ENCODE results near the gene KIAA1210. TPM values are rescaled to one million over a fixed set of nuclear protein-coding genes. Genes with fewer than 3 reads are reported as not detected.

KIAA1210 gene
- total RNA-seq, 1 experiment from 2014 or later = not detected

DNA sequence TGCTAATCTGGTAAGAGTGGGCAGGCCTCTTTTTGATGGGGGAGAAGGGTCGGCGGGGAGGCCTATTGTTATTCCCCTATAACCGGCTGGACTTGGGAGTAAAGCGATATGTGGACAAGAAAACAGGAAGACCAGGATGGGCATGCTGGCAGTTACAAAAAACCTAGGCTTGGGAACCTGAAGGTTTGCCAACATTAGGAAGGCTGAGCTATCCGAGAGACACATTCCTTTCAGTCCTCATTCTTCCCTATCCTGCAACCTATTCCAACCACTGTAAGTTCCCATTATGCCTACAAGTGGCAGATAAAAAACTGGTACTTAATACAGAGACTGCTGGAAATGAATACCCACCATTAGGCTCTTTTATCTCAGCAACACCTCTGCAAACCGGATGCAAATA is 87.2 kb downstream of the KIAA1210 start:
- H3K9me2 ChIP-seq (ENCODE audit: insufficient read depth) = no peaks in the 10 kb centered on the region
- no peaks in the 10 kb centered on the region for H3K27me3 ChIP-seq (ENCODE audit: insufficient read depth, low read length)
- no peak overlapping the region for H3K27ac ChIP-seq (ENCODE audit: low read depth, low read length)
- ChIA-PET RAD21 (ENCODE audit: low non-redundant PET in 1 of 2, low total read pairs in 2 of 2, uncharacterized antibody in 2 of 2, unreplicated experiment in 2 of 2) (no interaction called here), CTCF (interaction anchor here (1.3 kb wide), 1 partner anchor 26 kb away, joined by 4 read pairs; no protein-coding TSS in a partner anchor), POLR2A (no interaction called here)
- H3K79me2 ChIP-seq (ENCODE audit: insufficient read depth, low read length) = no peaks in the 10 kb centered on the region
- H3K4me3 ChIP-seq (replicated peaks in 1 of 2; ENCODE audit: low read depth in 1 of 2, low read length in 2 of 2) = no peak overlapping the region
- H3K36me3 ChIP-seq (ENCODE audit: control insufficient read depth in 1 of 2, insufficient read depth in 2 of 2, low read length in 2 of 2) = no peaks in the 10 kb centered on the region
- no peak overlapping the region for H2AFZ ChIP-seq (ENCODE audit: low read depth, low read length, poor library complexity, severe bottlenecking)
- 0 out of 2 replicates have a peak overlapping the region, but pooled peaks have one; percentile 53 for H3K4me2 ChIP-seq (ENCODE audit: low read length)
- intact Hi-C loops (cut with micrococcal nuclease) = no loop called here
- no peaks in the 10 kb centered on the region for H4K20me1 ChIP-seq (ENCODE audit: insufficient read depth)
- DNase-seq (ENCODE audit: low read depth, low spot score) = no peak
- H3K4me1 ChIP-seq (ENCODE audit: control insufficient read depth in 1 of 2, insufficient read depth in 2 of 2, low read length in 2 of 2) = peaks cover 11 to 17% of the 10 kb centered on the region in 2 experiments; a peak in 3 of 4 replicates
- ATAC-seq = no peak
- TF ChIP-seq JUND (IDR thresholded peaks at IDR 0.05) (no peak), SP1 (IDR thresholded peaks at IDR 0.05; ENCODE audit: low read depth) (no peak), RAD21 (IDR thresholded peaks at IDR 0.05; ENCODE audit: low read depth) (no peak), ELF1 (IDR thresholded peaks at IDR 0.05; ENCODE audit: borderline replicate concordance, low read depth) (no peak), POLR2AphosphoS5 (IDR thresholded peaks at IDR 0.05; ENCODE audit: low read depth, low read length) (no peak), TCF7L2 (IDR thresholded peaks at IDR 0.05; ENCODE audit: borderline replicate concordance, extremely low read depth, insufficient read depth, insufficient read length) (no peak), SIN3A (IDR thresholded peaks at IDR 0.05; ENCODE audit: low read depth) (no peak), CEBPB (IDR thresholded peaks at IDR 0.05; ENCODE audit: low read depth) (no peak)
- TF ChIP-seq, protein P1, sequence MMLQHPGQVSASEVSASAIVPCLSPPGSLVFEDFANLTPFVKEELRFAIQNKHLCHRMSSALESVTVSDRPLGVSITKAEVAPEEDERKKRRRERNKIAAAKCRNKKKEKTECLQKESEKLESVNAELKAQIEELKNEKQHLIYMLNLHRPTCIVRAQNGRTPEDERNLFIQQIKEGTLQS (IDR thresholded peaks at IDR 0.05) = no peak
- TF ChIP-seq, protein P2, sequence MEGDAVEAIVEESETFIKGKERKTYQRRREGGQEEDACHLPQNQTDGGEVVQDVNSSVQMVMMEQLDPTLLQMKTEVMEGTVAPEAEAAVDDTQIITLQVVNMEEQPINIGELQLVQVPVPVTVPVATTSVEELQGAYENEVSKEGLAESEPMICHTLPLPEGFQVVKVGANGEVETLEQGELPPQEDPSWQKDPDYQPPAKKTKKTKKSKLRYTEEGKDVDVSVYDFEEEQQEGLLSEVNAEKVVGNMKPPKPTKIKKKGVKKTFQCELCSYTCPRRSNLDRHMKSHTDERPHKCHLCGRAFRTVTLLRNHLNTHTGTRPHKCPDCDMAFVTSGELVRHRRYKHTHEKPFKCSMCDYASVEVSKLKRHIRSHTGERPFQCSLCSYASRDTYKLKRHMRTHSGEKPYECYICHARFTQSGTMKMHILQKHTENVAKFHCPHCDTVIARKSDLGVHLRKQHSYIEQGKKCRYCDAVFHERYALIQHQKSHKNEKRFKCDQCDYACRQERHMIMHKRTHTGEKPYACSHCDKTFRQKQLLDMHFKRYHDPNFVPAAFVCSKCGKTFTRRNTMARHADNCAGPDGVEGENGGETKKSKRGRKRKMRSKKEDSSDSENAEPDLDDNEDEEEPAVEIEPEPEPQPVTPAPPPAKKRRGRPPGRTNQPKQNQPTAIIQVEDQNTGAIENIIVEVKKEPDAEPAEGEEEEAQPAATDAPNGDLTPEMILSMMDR (IDR thresholded peaks at IDR 0.05 in 2 of 3, conservative IDR thresholded peaks at IDR 0.05 in 1 of 3; ENCODE audit: borderline replicate concordance in 1 of 3, insufficient read depth in 1 of 3, low read depth in 2 of 3, low read length in 2 of 3) = no peak
- TF ChIP-seq, protein P3, sequence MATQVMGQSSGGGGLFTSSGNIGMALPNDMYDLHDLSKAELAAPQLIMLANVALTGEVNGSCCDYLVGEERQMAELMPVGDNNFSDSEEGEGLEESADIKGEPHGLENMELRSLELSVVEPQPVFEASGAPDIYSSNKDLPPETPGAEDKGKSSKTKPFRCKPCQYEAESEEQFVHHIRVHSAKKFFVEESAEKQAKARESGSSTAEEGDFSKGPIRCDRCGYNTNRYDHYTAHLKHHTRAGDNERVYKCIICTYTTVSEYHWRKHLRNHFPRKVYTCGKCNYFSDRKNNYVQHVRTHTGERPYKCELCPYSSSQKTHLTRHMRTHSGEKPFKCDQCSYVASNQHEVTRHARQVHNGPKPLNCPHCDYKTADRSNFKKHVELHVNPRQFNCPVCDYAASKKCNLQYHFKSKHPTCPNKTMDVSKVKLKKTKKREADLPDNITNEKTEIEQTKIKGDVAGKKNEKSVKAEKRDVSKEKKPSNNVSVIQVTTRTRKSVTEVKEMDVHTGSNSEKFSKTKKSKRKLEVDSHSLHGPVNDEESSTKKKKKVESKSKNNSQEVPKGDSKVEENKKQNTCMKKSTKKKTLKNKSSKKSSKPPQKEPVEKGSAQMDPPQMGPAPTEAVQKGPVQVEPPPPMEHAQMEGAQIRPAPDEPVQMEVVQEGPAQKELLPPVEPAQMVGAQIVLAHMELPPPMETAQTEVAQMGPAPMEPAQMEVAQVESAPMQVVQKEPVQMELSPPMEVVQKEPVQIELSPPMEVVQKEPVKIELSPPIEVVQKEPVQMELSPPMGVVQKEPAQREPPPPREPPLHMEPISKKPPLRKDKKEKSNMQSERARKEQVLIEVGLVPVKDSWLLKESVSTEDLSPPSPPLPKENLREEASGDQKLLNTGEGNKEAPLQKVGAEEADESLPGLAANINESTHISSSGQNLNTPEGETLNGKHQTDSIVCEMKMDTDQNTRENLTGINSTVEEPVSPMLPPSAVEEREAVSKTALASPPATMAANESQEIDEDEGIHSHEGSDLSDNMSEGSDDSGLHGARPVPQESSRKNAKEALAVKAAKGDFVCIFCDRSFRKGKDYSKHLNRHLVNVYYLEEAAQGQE (IDR thresholded peaks at IDR 0.05; ENCODE audit: low read depth) = no peak
- H3K9ac ChIP-seq (ENCODE audit: low read length) = no peak overlapping the region
- no peaks in the 10 kb centered on the region for H3K9me3 ChIP-seq (ENCODE audit: control insufficient read depth in 1 of 2, insufficient read depth in 1 of 2, low read depth in 1 of 2, low read length in 2 of 2)
- no TSS peak for BruUV-seq (replicated peaks)
